ENCODE results near the gene RNF38.

DNA sequence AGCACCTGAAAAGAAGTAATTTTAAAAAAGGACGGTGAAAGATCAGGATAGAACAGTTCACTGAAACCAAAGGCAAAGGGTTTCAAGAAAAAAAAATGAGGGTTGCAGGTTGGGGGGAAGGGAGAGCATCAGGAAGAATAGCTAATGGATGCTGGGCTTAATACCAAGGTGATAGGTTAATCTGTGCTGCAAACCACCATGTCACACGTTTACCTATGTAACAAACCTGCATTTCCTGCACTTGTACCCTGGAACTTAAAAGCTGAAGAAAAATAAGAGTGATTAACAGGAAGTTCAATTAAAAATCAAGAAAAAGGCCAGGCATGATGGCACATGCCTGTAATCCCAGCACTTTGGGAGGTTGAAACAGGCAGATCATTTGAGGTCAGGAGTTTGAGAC lies 44.1 kb upstream of the RNF38 start:
- TF ChIP-seq, protein P1, sequence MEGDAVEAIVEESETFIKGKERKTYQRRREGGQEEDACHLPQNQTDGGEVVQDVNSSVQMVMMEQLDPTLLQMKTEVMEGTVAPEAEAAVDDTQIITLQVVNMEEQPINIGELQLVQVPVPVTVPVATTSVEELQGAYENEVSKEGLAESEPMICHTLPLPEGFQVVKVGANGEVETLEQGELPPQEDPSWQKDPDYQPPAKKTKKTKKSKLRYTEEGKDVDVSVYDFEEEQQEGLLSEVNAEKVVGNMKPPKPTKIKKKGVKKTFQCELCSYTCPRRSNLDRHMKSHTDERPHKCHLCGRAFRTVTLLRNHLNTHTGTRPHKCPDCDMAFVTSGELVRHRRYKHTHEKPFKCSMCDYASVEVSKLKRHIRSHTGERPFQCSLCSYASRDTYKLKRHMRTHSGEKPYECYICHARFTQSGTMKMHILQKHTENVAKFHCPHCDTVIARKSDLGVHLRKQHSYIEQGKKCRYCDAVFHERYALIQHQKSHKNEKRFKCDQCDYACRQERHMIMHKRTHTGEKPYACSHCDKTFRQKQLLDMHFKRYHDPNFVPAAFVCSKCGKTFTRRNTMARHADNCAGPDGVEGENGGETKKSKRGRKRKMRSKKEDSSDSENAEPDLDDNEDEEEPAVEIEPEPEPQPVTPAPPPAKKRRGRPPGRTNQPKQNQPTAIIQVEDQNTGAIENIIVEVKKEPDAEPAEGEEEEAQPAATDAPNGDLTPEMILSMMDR (IDR thresholded peaks at IDR 0.05) = no peak
- no peak for TF ChIP-seq POLR2A (IDR thresholded peaks at IDR 0.05)
